SKM-1 (cell line): ENCODE data around the gene SPDYE17.
"Not testable (repeated sequence)": the region's sequence is repeated elsewhere in the genome, so short reads cannot be mapped to it uniquely, and the experiment has no call there.

Source experiments
- DNase-seq: peaks from one replicate; lab custom pipeline; 2025; ENCODE audit not compliant: unreplicated experiment; lab: John Stamatoyannopoulos, UW

The SPDYE17 gene

DNA sequence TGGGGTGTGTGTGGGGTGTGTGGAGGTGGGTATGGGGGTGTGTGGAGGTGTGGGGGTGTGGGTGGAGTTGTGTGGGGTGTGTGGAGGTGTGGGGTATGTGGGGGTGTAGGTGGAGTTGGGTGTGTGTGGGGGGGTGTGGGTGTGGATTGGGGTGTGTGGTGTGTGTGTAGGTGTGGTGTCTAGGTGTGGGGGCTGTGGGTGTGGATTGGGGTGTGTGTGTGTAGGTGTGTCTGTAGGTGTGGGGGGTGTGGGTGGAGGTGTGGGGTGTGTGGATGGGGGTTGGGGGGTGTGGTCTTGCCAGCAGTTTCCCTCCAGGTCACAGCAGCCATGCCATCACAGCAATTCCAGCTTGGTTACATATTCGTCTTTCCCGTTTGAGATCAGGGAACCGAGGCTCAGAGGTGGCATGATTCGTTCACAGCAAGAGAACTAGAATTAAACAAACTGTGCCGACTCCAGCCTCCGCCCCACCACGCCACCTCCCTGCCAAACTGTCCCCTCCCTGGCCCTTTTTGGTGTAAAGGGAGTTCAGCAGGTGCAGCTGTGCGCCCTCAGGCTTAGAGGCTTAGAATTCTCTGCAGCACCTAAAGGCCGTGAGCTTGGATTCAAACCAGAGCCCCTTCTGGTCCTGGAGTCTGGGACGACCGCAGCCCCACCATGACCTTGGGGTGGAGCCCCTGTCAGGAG lies 33.3 kb downstream of the SPDYE17 start:
- not testable (repeated sequence) for DNase-seq

DNA sequence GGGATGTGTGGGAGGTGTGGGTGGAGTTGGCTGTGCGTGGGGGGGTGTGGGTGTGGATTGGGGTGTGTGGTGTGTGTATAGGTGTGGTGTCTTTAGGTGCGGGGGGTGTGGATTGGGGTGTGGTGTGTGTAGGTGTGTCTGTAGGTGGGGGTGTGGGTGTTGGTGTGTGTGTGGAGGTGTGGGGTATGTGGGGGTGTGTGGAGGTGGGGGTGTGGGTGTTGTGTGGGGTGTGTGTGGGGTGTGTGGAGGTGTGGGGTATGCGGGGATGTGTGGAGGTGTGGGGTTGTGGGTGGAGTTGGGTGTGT lies 33.9 kb downstream of the SPDYE17 start:
- DNase-seq: no peak

DNA sequence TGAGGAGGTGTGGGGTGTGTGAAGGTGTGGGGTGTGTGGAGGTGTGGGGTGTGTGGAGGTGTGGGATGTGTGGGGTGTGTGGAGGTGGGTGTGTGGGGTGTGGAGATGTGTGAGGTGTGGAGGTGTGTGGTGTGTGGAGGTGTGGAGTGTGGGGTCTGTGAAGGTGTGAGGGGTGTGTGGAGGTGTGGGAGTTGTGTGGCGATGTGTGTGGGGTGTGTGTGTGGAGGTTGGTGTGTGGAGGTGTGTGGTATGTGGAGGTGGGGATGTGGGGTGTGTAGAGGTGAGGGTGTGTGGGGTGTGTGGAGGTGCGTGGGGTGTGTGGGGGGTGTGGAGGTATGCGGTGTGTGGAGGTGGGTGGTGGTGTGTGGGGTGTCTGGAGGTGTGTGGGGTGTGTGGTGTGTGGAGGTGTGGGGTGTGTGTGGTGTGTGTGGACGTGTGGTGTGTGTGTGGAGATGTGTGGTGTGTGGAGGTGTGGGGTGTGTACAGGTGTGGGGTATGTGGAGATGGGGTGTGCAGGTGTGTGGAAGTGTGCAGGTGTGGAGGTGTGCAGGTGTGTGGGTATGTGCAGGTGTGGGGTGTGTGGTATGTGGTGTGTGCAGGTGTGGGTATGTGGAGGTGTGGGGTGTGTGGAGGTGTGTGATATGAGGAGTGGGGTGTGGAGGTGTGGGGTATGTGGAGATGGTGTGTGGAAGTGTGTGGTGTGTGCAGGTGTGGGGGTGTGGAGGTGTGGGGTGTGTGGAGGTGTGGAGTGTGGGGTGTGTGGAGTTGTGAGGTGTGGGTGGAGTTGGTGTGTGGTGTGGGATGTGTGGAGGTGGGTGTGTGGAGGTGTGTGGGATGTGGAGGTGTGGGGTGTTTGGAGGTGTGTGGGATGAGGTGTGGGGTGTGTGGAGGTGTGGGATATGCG lies 34.5 kb downstream of the SPDYE17 start:
- no peak for DNase-seq

DNA sequence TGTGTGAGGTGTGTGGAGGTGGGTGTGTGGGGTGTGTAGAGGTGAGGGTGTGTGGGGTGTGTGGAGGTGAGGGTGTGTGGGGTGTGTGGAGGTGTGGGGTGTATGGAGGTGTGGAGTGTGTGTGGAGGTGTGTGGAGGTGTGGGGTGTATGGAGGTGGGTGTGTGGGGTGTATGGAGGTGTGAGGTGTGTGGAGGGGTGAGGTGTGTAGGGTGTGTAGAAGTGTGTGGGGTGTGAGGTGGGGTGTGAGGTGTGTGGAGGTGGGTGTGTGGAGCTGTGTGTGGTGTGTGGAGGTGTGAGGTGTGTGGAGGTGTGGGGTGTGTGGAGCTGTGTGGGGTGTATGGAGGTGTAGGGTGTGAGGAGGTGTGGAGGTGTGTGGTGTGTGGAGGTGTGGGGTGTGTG lies 35.2 kb downstream of the SPDYE17 start:
- DNase-seq: not testable (repeated sequence)

DNA sequence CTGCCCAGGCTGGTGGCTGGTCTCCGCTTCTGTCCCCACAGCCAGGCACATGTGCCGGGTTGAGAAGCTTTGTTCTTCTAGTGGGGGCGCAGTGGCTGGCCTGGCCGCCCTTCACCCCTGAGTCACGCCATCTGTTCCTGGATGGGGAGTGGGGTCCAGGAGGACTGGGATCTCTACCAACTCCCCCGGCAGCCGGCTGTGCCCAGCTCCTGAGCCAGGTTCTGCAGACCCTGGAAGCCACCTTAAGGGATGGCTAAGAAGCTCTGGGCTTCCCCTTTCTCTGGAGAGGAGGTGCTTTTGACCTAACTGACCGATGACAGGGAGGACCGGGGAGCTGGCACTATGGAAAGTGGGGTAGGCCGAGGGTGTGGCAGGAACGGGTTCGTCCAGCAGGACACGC lies 37.9 kb downstream of the SPDYE17 start:
- DNase-seq: not testable (repeated sequence)

DNA sequence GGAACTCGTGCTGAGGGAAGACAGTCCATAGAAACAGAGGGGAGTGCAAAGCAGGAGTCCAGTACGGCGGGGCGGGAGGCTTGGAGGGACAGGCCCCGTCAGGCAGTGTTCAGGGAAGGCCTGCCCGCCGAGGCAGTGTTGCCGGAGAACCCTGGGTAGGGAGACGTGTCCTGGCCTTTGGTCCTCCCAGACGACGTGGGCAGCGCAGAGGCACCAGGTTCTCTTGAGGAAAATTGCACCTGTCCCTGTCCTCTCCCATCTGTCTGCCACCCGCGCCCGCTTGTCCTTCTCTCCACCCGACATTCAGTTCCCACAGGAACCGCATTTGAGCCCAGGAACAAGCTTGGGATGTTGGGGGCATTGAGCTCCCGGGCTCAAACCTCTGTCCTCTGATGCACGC lies 38.3 kb downstream of the SPDYE17 start:
- not testable (repeated sequence) for DNase-seq

DNA sequence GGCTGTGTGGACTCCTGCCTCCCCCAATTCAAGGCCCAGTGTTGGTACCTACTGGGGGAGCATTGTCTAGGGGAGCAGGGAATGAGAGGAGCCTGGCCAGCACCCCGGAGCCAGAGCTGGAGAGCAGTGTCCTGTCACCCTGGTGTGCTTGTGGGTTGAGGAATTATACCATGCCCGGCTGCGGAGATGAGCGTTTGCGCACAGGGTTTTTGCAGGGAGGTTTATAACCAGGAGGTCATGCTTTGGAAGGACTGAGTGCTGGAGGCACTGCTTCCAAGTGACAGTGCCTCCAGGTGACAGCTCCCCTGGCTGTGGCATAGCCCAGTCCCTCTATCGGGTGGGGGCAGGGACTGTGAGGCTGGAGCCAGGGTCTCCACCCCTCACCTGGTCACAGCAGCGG lies 39.3 kb downstream of the SPDYE17 start:
- DNase-seq: not testable (repeated sequence)

DNA sequence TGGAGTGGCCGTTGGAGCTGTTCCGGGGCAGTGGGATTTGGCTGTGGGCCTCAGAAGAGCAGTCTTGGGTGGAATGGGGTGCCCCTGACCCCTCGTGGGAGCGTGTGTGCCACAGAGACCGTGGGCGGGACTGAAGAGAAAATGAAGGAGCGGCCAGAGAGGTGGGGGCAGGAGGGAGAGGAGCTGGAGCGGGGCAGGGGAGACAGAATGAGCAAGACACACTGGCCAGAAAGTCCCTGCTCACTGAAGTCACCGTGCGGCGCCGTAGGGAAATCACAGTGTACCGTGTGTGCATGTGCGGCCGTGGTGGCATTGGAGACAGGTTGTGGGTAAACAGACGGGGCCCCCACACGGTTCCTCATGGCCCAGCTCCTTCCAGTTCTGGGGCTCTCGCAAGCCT lies 40.0 kb downstream of the SPDYE17 start:
- not testable (repeated sequence) for DNase-seq

DNA sequence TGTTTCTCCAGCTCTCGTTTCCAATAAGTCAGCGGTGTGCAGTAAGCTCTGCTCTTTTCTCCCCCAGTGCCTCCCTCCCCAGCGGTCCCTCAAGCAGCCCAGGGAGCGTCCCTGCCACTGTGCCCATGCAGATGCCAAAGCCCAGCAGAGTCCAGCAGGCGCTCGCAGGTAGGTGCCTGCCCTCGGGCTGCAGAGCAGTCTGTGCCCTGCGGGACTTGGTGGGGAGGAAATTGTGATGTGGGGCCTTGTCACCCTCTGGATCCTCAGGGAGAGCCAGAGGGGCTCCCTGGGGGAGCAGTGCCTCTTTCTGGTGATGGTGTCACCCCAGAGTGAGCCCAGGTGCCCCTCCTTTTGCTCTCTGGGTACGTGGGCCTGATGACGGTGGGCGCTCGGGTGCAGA lies 42.0 kb downstream of the SPDYE17 start:
- not testable (repeated sequence) for DNase-seq

DNA sequence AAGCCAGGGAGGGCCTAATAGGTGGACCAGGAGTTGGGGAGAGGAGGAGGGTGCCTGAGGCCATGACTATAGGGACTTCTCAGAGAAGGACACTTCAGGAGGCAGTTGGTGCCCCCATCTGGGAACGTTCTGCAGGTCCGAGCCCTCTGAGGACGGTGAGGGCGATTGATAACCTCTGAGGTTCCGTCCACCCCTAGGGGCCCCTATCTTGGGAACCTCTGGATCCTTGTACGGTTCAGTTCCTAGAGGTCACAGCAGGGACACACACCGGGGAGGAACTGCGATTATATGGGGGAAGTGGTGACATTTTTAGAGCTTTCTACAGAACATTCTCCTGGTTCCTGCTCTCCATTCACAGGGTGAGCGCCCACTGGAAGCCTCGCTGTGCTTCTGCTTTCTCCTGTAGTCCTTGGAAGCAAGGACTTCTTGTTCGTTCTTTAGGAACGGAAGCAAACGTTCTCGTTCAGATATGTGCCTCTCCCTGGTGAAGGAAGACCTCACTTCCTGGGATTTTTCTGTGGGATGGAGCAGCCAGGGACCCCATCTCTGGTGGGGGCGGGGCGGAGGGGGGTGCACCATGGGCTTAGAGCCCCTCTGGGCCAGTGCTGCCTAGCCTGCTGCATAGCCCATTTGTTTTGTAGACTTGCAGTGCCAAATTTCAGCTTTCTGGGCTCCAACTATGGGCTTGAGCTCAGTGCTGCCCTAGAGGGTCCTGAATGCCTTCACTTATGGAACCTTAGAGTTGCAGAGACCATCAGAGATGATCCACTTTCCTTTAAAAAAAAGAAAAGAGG lies 46.0 kb downstream of the SPDYE17 start:
- DNase-seq: not testable (repeated sequence)

DNA sequence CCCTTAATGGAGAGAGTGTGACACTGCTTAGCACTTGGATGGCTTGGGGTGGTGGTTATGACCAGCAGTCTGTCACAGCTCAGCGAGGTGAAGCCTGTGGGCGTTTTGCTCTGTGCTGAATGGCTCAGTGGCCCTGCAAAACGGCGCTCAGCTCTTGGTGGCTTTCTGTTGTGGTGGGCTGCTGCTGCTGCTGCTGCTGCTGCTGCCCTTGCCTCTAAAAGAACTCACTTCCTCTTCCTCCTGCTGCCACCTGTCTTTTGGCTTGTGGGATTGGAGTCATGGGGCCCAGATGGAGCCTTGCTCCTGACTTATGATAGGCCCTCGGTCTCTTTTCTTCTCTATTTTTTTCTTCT lies 47.4 kb downstream of the SPDYE17 start:
- DNase-seq: not testable (repeated sequence)

DNA sequence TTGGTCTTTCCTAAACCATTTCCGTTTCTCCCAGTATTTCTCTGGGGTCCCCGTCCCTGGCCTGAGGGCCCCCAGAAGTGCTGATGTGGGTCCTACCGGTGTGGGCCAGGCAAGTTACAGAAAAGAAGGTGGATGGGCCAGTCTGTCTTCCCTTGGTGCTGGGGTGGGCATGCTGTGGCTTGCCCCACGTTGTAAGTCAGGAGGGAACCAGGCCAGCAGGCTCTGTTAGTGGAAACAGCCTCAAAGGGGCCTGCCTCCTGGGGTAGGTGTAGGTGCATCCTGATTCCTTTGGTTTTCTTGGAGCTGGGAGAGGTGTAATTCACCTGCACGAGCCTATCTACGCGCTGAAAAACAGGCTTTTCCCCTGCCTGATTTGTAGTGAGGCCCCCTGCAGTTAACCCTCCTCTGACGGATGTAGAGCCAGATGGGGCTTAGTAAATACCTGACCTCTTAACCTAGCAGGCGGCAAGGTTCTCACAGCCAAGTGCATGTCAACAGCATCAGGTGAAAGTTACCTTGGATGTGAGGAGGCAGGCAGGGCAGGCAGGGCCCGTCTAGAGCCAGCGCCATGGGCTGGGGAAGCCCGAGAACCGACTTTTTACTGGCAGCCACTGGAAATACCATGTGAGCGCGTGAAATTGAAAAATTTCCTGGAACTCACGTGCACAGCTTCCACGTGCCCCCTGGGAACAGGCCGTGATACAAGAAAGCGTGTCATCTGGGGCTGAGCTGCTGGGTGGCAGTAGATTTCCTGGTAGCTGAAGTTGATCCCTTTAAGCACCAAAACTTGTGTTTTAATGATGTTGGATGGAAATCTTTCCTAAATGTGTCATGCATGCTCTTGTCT lies 48.0 kb downstream of the SPDYE17 start:
- not testable (repeated sequence) for DNase-seq

DNA sequence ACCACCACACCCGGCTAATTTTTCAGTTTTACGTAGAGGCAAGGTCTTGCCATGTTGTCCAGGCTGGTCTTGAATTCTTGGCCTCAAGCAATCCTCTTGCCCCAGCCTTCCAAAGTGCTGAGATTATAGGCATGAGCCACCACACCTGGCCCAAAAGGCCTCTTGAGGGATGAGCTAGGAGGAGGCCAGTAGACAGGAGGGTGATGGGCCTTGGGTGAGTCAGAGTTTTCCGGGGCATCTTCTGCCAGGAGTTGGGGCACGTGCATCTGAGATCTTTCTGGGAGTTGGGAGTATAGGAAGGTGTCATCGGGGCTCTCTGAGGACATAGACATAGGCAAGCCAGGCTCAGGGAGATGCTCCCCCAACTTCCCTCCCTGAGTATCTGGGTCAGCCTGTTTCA lies 48.8 kb downstream of the SPDYE17 start:
- not testable (repeated sequence) for DNase-seq

DNA sequence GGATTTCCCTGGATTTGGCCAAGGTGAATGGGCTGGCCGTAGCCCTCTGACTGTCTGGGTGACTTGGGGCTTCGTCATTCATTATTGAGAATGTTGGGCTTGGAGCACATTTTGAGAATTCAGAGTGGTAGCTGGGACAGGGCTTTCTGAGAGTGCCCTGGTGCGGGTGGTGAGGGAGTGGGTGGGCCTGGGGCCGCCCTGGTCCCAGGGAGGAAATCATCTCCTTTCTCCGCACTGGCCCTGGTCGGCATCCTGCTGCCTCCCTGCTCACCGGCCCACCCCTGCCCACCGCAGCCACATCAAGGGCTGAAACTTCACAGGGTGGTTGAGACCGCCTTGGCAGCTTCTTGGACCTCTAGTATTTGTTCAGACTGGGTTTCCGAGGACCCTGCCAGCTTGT lies 49.7 kb downstream of the SPDYE17 start:
- DNase-seq: not testable (repeated sequence)

DNA sequence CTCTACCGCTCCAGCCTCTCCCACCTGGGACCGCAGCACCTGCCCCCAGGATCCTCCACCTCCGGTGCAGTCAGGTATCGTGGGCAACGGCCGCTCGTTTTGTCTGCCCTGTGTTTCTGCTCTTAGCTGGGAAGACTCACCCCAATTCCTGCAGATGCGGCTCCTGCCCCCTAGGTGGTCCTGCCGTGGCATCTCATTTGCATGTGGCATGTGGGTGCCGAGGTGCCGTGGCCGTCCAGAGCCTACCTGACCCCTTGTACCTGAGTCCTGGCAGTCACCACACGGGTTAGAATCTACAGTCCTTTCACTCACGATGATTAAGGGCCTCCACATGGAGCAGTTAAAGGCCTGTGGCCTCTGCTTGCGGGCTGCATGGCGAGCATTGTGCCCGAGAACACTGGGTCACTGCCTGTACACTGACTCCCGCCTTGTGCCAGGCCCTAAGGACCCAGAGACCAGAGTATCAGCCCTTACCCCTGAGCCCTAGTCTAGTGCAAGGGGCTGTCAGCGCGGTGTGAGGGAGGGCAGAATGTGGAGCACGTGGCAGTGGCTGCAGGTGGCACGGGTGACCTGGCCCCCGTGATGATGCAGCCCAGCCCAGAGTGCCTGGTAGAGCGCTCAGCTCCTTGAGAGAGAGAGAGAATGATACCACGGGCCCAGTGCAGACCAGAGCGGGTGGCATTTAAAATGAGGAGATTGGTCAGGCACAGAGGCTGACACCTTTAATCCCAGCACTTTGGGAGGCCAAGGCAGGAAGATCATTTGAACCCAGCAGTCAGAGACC lies 50.8 kb downstream of the SPDYE17 start:
- not testable (repeated sequence) for DNase-seq

DNA sequence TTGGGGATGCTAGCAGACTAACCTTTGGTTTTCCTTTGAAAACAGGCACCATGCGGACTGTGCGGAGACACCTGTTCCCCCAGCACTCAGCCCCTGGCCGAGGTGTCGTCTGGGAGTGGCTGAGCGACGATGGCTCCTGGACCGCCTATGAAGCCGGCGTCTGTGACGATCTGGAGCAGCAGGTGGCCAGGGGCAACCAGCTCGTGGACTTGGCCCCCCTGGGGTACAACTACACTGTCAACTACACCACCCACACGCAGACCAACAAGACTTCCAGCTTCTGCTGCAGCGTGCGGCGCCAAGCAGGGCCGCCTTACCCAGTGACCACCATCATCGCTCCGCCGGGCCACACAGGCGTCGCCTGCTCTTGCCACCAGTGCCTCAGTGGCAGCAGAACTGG lies 51.6 kb downstream of the SPDYE17 start:
- DNase-seq: not testable (repeated sequence)

DNA sequence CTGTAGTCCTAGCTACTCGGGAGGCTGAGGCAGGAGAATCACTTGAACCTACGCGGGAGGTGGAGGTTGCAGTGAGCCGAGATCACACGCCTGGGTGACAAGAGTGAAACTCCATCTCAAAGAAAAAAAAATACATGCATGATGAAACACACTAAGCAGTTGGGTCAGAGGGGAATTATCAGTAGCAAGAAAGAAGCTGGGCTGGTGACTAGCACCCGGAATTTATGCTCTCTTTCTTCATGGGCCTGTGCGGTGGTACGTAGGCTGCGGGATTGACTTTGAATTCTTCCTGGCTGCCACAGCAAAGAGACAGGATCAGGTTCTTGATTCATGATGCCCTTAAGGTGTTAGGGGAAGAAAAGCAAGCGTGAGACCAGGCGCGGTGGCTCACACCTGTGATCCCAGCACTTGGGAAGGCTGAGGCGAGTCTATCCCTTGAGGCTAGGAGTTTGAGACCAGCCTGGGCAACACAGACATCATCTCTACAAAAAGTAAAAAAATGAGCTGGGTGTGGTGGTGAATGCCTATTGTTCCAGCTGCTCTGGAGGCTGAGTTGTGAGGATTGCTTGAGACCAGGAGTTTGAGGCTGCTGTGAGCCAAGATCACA lies 54.3 kb downstream of the SPDYE17 start:
- DNase-seq: not testable (repeated sequence)

DNA sequence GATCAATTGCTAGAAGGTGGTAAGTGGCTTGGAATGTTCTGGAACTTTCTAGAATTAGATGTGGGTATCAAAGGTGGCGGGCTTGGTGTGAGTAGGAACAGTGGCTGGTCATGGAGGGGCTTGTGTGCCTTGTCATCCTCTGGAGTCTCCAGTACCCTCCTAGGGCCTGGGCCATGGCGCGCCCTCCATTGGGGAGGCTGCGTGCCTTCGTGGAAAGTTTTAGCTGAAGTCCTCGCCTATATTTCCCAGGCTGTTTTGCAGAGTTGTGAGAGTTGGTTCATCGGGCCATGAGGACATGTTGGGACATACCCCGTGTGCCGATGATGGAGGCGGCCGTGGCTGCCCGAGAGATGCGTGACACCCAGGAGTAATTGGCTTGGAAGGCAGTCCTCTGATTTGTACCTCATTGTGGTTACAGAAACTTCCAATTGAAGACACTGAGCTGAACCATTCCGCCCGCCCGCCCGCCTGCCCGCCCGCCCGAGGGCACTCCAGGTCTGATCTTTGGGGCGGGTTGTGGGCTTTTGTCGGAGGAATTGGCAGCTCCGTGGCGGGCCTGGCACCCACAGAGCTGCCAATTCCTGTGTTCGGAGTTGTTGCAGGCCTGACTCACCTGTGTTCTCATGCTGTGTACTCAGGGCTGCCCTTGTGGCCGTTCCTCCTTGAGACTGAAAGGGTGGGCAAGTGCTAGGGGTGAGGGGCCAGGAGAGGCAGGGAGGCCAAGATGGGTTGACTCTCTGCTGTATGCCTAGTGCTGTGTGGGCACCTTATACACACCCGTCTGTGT lies 57.2 kb downstream of the SPDYE17 start:
- not testable (repeated sequence) for DNase-seq

DNA sequence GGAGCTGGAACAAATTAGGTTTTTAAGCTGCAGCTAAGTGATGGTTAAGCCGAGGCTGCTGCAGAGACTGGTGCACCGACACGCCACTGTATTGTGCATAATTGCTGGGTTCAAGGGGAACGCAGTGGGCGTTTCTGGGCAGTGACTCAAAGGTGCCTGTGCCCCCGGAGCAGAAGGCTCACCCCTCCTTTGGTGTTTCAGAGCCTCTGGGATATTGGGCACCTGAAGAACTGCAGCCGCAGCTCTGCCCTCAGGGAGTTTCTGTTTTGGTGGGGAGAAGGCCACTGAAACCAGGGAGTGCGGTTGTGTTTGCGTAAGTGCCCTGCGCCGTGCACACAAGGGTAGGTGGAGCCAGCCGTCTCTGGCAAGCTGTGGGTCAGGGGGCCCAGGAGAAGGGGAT lies 57.8 kb downstream of the SPDYE17 start:
- DNase-seq: not testable (repeated sequence)
